HG02884 (cell line): ENCODE measurements around the gene CEBPE.
"Not testable (repeated sequence)": the region's sequence is repeated elsewhere in the genome, so short reads cannot be mapped to it uniquely, and the experiment has no call there.

Source experiments
- ATAC-seq: cut with Tn5 transposase; IDR thresholded peaks from one replicate; pipeline ENCODE4 v1.9.1; 2021; ENCODE audit warnings: mild to moderate bottlenecking, moderate library complexity; ENCODE audit not compliant: unreplicated experiment

The CEBPE gene

GRCh38 chr14:23123419-23123818, 4.4 kb upstream of the CEBPE start:
- no peak for ATAC-seq

GRCh38 chr14:23122086-23122485, 3.0 kb upstream of the CEBPE start:
- no peak for ATAC-seq

- ATAC-seq = no peak
Measured at GRCh38 chr14:23121361-23121771, 2.3 kb upstream of the CEBPE start.

GRCh38 chr14:23120541-23121251, 1.6 kb upstream of the CEBPE start:
- ATAC-seq = no peak

- no peak for ATAC-seq
Measured at GRCh38 chr14:23119363-23120327, 590 bp upstream of the CEBPE start.

GRCh38 chr14:23117371-23118020, 1.6 kb downstream of the CEBPE start:
- ATAC-seq = no peak

GRCh38 chr14:23115918-23116317, 3.1 kb downstream of the CEBPE start:
- no peak for ATAC-seq

GRCh38 chr14:23115039-23115731, 3.9 kb downstream of the CEBPE start:
- ATAC-seq = no peak

- no peak for ATAC-seq
Measured at GRCh38 chr14:23114669-23115038, 4.4 kb downstream of the CEBPE start.

- no peak for ATAC-seq
Measured at GRCh38 chr14:23114120-23114458, 5.0 kb downstream of the CEBPE start.

- no peak for ATAC-seq
Measured at GRCh38 chr14:23113431-23114119, 5.5 kb downstream of the CEBPE start.

- ATAC-seq = no peak
Measured at GRCh38 chr14:23112359-23113178, 6.5 kb downstream of the CEBPE start.

- no peak for ATAC-seq
Measured at GRCh38 chr14:23110579-23111365, 8.3 kb downstream of the CEBPE start.

GRCh38 chr14:23109769-23110168, 9.3 kb downstream of the CEBPE start:
- ATAC-seq = no peak

GRCh38 chr14:23108169-23108568, 10.9 kb downstream of the CEBPE start:
- ATAC-seq = not testable (repeated sequence)

GRCh38 chr14:23107620-23108019, 11.4 kb downstream of the CEBPE start:
- not testable (repeated sequence) for ATAC-seq

GRCh38 chr14:23106747-23107045, 12.4 kb downstream of the CEBPE start:
- no peak for ATAC-seq

GRCh38 chr14:23105348-23105824, 13.7 kb downstream of the CEBPE start:
- ATAC-seq = no peak
